ENCODE data around the gene KCNN3. TPM values are rescaled to one million over a fixed set of nuclear protein-coding genes. Genes with fewer than 3 reads are reported as not detected.
"Not testable (repeated sequence)": the region's sequence is repeated elsewhere in the genome, so short reads cannot be mapped to it uniquely, and the experiment has no call there.

Gene KCNN3
- total and polyA plus RNA-seq, 2 of the 8 experiments (the other 6 are each of a cell fraction or from before 2014, with no cell fraction given): 2.8 to 3.7 TPM

GRCh38 chr1:154670310-154671270 is 199.5 kb downstream of the KCNN3 start:
- DNase-seq (ENCODE audit: low read depth in 1 of 2, low spot score in 2 of 2): not testable (repeated sequence)

More at GRCh38 chr1:154670310-154671270, 199.5 kb downstream of the KCNN3 start:
- not testable (repeated sequence) for H4K5ac ChIP-seq (ENCODE audit: insufficient read length, low read depth, low read length); H3K79me2 ChIP-seq (ENCODE audit: control insufficient read depth in 1 of 2, insufficient read depth in 2 of 2, low read length in 2 of 2); H2AK5ac ChIP-seq (ENCODE audit: low read depth, low read length); FAIRE-seq; H3K4me2 ChIP-seq (ENCODE audit: insufficient read depth in 1 of 2, low read depth in 2 of 2, low read length in 2 of 2); H3K14ac ChIP-seq (ENCODE audit: insufficient read length); H3K56ac ChIP-seq (replicated peaks; ENCODE audit: insufficient read length, low read depth, low read length); H4K91ac ChIP-seq (replicated peaks; ENCODE audit: insufficient read length, low read length); H4K20me1 ChIP-seq (replicated peaks in 1 of 2; ENCODE audit: control insufficient read depth in 1 of 2, insufficient read depth in 2 of 2, low read length in 2 of 2); H2BK15ac ChIP-seq (ENCODE audit: low read length); H3K4me1 ChIP-seq (replicated peaks in 1 of 4; ENCODE audit: control insufficient read depth in 3 of 4, insufficient read depth in 4 of 4, low read length in 3 of 4); H3K4me3 ChIP-seq (ENCODE audit: extremely low read depth in 1 of 4, insufficient read depth in 2 of 4, low read depth in 3 of 4, low read length in 4 of 4); H2BK20ac ChIP-seq (ENCODE audit: low read length); H3K23me2 ChIP-seq (ENCODE audit: low read depth, low read length); H2BK12ac ChIP-seq (ENCODE audit: low read depth, low read length); H3K23ac ChIP-seq (ENCODE audit: insufficient read length); H3K9me3 ChIP-seq (ENCODE audit: insufficient read depth in 2 of 2, low read depth in 1 of 2, low read length in 1 of 2); H3K9ac ChIP-seq (replicated peaks in 1 of 4; ENCODE audit: extremely low read depth in 1 of 4, low read depth in 3 of 4, low read length in 3 of 4); H2BK5ac ChIP-seq (ENCODE audit: low read depth, low read length); H4K8ac ChIP-seq (ENCODE audit: extremely low read depth, insufficient read depth, low read length); H3K18ac ChIP-seq (ENCODE audit: extremely low read depth, low read length); H3K27me3 ChIP-seq (replicated peaks in 1 of 4; ENCODE audit: control insufficient read depth in 3 of 4, extremely low read depth in 1 of 4, insufficient read depth in 3 of 4, low read length in 3 of 4); H3K36me3 ChIP-seq (ENCODE audit: control insufficient read depth in 2 of 4, insufficient read depth in 4 of 4, low read length in 3 of 4); H2AFZ ChIP-seq (ENCODE audit: low read length); H3K79me1 ChIP-seq (ENCODE audit: low read depth, low read length); H2BK120ac ChIP-seq (replicated peaks; ENCODE audit: low read depth, low read length); H3K27ac ChIP-seq (ENCODE audit: low read depth, low read length); H3K4ac ChIP-seq (replicated peaks; ENCODE audit: insufficient read length, low read depth, low read length)
- 87% methylated on average over 27 of the region's 41 CpGs; no CpG with 5 or more reads in 1 of the 2 experiments for whole genome bisulfite sequencing, 2 experiments (ENCODE audit: extremely low coverage in 1 of 2, insufficient coverage in 1 of 2, insufficient read length in 1 of 2, insufficient replicate concordance in 2 of 2, low coverage in 1 of 2, low lambda C conversion rate in 2 of 2, missing lambda C conversion rate in 1 of 2)
- ChIA-PET CTCF (ENCODE audit: partially characterized antibody) (interaction anchor here (0.7 to 3.9 kb wide), 44 partner anchors 8 to 314 kb away, joined by 3 to 31 read pairs (median 4); partner anchors contain the start of gene PBXIP1), POLR2A (ENCODE audit: partially characterized antibody) (interaction anchor here (1.3 kb wide), 1 partner anchor 86 kb away, joined by 3 read pairs; no protein-coding TSS in a partner anchor)
